Tibial nerve (tissue), 4 donors: ENCODE results near the gene NBPF12.

Experiments
- EP300 ChIP-seq, 2 donors: sonication (generic); formaldehyde crosslinking; IDR thresholded peaks; one replicate each; pipeline ENCODE4 v1.6.1; 2017; ENCODE audit warnings: antibody characterized with exemption in 2 of 2, mild to moderate bottlenecking in 1 of 2
- POLR2A ChIP-seq, 2 donors: fragments of 450-650 bp; IDR thresholded peaks; one replicate each; pipeline ENCODE4 v1.6.1; 2017; ENCODE audit warnings: antibody characterized with exemption in 2 of 2, mild to moderate bottlenecking in 2 of 2, moderate library complexity in 2 of 2
- TF ChIP-seq, protein P1 (sequence below), 5 experiments: fragments of 200-600 bp in 3 of 5; fragments of 450-650 bp in 2 of 5; sonication (generic) in 3 of 5; IDR thresholded peaks; one replicate each; pipeline ENCODE4 v1.5.1; 2016 to 2019; ENCODE audit warnings: antibody characterized with exemption in 5 of 5, mild to moderate bottlenecking in 3 of 5, moderate library complexity in 2 of 5

DNA sequence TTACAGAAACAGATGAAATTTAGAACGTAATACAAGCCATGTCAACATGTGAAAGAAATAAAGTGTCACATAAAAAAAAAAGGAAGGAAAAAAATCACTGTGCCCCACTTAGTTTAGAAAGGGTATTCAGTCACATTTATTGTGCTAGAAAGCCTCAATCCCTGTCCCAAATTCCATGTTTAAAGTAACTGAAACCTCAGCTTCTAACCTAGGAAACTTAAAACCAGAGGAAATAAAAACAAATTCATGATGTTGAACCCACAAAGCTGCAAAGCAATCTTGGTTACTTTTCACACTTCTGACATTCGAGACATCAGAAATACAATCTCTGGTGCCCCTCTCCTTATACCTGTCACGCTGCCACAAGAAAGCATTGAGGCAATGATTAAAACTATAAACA lies 101.8 kb downstream of the NBPF12 start:
- TF ChIP-seq POLR2A (IDR thresholded peaks at IDR 0.05) (no peak), EP300 (IDR thresholded peaks at IDR 0.05) (no peak)
- TF ChIP-seq, protein P1, sequence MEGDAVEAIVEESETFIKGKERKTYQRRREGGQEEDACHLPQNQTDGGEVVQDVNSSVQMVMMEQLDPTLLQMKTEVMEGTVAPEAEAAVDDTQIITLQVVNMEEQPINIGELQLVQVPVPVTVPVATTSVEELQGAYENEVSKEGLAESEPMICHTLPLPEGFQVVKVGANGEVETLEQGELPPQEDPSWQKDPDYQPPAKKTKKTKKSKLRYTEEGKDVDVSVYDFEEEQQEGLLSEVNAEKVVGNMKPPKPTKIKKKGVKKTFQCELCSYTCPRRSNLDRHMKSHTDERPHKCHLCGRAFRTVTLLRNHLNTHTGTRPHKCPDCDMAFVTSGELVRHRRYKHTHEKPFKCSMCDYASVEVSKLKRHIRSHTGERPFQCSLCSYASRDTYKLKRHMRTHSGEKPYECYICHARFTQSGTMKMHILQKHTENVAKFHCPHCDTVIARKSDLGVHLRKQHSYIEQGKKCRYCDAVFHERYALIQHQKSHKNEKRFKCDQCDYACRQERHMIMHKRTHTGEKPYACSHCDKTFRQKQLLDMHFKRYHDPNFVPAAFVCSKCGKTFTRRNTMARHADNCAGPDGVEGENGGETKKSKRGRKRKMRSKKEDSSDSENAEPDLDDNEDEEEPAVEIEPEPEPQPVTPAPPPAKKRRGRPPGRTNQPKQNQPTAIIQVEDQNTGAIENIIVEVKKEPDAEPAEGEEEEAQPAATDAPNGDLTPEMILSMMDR (IDR thresholded peaks at IDR 0.05): no peak
